Spleen (tissue), 11 donors: ENCODE data around the gene SSR1. TPM values are rescaled to one million over a fixed set of nuclear protein-coding genes. Genes with fewer than 3 reads are reported as not detected.
"Not testable (repeated sequence)": the region's sequence is repeated elsewhere in the genome, so short reads cannot be mapped to it uniquely, and the experiment has no call there.

ENCODE experiments used
- DNase-seq: peaks from one replicate; pipeline ENCODE4 v3.0.0-alpha.2; 2020
- H3K27ac ChIP-seq, 8 donors: fragments of 200-600 bp; sonication (generic) in 7 of 8; 1 replicate in 4 of 8; 2 replicates in 4 of 8; pipeline versions ENCODE4 v1.5.0 to v1.8.0; 2016 to 2021; ENCODE audit warnings: inconsistent platforms in 4 of 8, mild to moderate bottlenecking in 4 of 8, moderate library complexity in 1 of 8
- H3K27me3 ChIP-seq, 7 donors: fragments of 200-600 bp; sonication (generic) in 6 of 7; replicated peaks in 1 of 7; 1 replicate in 4 of 7; 2 replicates in 3 of 7; pipeline versions ENCODE4 v1.5.0 to v1.8.0; 2016 to 2021; ENCODE audit warnings: inconsistent platforms in 3 of 7, mild to moderate bottlenecking in 1 of 7
- H3K36me3 ChIP-seq, 6 donors: fragments of 200-600 bp; sonication (generic) in 5 of 6; 1 replicate in 4 of 6; 2 replicates in 2 of 6; pipeline versions ENCODE4 v1.5.0 to v1.8.0; 2016 to 2021; ENCODE audit warnings: inconsistent platforms in 2 of 6
- H3K4me1 ChIP-seq, 6 donors: fragments of 200-600 bp; sonication (generic) in 5 of 6; 1 replicate in 3 of 6; 2 replicates in 3 of 6; pipeline versions ENCODE4 v1.5.0 to v1.8.0; 2016 to 2021; ENCODE audit warnings: inconsistent platforms in 3 of 6
- H3K4me3 ChIP-seq, 8 donors: fragments of 200-600 bp; sonication (generic) in 7 of 8; 1 replicate in 4 of 8; 2 replicates in 4 of 8; pipeline versions ENCODE4 v1.5.0 to v1.8.0; 2016 to 2021; ENCODE audit warnings: inconsistent platforms in 4 of 8, mild to moderate bottlenecking in 4 of 8, moderate library complexity in 2 of 8
- H3K9me3 ChIP-seq, 8 donors: fragments of 200-600 bp; sonication (generic) in 7 of 8; 1 replicate in 4 of 8; 2 replicates in 4 of 8; pipeline versions ENCODE4 v1.5.0 to v1.8.0; 2016 to 2021; ENCODE audit warnings: inconsistent platforms in 4 of 8
- CTCF ChIP-seq, 11 experiments: fragments of 200-600 bp in 7 of 11; fragments of 450-650 bp in 4 of 11; sonication (generic) in 4 of 11; IDR thresholded peaks in 8 of 11; conservative IDR thresholded peaks in 3 of 11; 1 replicate in 7 of 11; 2 replicates in 4 of 11; pipeline versions ENCODE4 v1.4.0 to v1.8.0; 2016 to 2021; ENCODE audit warnings: antibody characterized with exemption in 11 of 11, inconsistent platforms in 4 of 11, mild to moderate bottlenecking in 1 of 11
- POLR2A ChIP-seq, 3 donors: fragments of 450-650 bp; IDR thresholded peaks; one replicate each; pipeline ENCODE4 v1.5.1; 2017; ENCODE audit warnings: antibody characterized with exemption in 3 of 3, mild to moderate bottlenecking in 1 of 3
- POLR2AphosphoS5 ChIP-seq, 3 donors: sonication (generic); formaldehyde crosslinking; IDR thresholded peaks; one replicate each; pipeline ENCODE4 v1.5.1; 2017; ENCODE audit warnings: antibody characterized with exemption in 3 of 3
- WGBS, 5 donors: extraction: QIAGEN DNeasy Blood & Tissue Kit in 3 of 5; methylation state at CpG; one replicate each; pipeline versions ENCODE4 v1.1.5 to v1.1.7; 2013 to 2018; 5-methylcytosine and 5-hydroxymethylcytosine counted together
- intact Hi-C: fragments of 100-400 bp; cut with DNase I; formaldehyde crosslinking; loops from one replicate; pipeline ENCODE4 v1.15.0; 2023; ENCODE audit warnings: low total_unique reads
- polyA plus RNA-seq, 3 donors: library from polyadenylated mRNA; stranded (reverse); fragments of 200-250 nt; gene quantifications; one replicate each; pipeline ENCODE4 v1.2.1, GENCODE V29; 2013
- total RNA-seq, 7 donors: library from RNA; depleted of rRNA in 3 of 7; stranded (reverse); fragments of >200 nt in 3 of 7; fragmentation: NEBNext Ultra II Directional in 4 of 7; extraction: Animal tissue kit (Norgen Biotek cat#: 25700) in 4 of 7; gene quantifications; one replicate each; pipeline versions ENCODE4 v1.1.0 to v1.2.1, GENCODE V29; 2016 to 2021
- donor health status: healthy with polysubstance abuse.
- donor health status: DM: no; HTN: no; CAD: no; lungs with moderate emphysema.
- donor health status: DM: no; HTN: no; CAD: no.
- donor health status: Bipolar disorder and iron deficiency.
- donor health status: healthy.
- donor health status: DM: no; HTN: no; CAD: no.
- donor health status: DM: yes; HTN: yes; CAD: no.

The SSR1 gene
- total and polyA plus RNA-seq, 10 donors: 15.8 to 132 (median 72.9) TPM

- H3K4me1 ChIP-seq, H3K4me3 ChIP-seq, H3K9me3 ChIP-seq, intact Hi-C loops, H3K27me3 ChIP-seq, DNase-seq, H3K27ac ChIP-seq, H3K36me3 ChIP-seq: not testable (repeated sequence)
- TF ChIP-seq CTCF (IDR thresholded peaks at IDR 0.05 in 8 of 11, conservative IDR thresholded peaks at IDR 0.05 in 3 of 11): peak in 7 of 11 experiments; percentile 24 to 48 (median 38)
- 78 to 83% (median 79%) methylated on average over 14 of the region's 14 CpGs for WGBS, 5 donors
These were observed 26.2 kb upstream of the SSR1 start for GRCh38 chr6:7339007-7339732.

GRCh38 chr6:7338031-7338430, 25.0 kb upstream of the SSR1 start:
- Histone ChIP-seq H3K27ac (no peak overlapping the region), H3K36me3 (no peaks in the 10 kb centered on the region), H3K9me3 (no peaks in the 10 kb centered on the region), H3K4me3 (no peak overlapping the region), H3K27me3 (no peaks in the 10 kb centered on the region), H3K4me1 (no peaks in the 10 kb centered on the region)
- TF ChIP-seq CTCF (IDR thresholded peaks at IDR 0.05 in 8 of 11, conservative IDR thresholded peaks at IDR 0.05 in 3 of 11): no peak
- no peak for TF ChIP-seq POLR2A (IDR thresholded peaks at IDR 0.05)
- TF ChIP-seq POLR2AphosphoS5 (IDR thresholded peaks at IDR 0.05): no peak
- DNase-seq: no peak
- intact Hi-C loops: no loop called here
- WGBS, 5 donors: 74 to 97% (median 93%) methylated on average over 2 of the region's 2 CpGs

GRCh38 chr6:7335519-7335918, 22.5 kb upstream of the SSR1 start:
- H3K27ac ChIP-seq: no peak overlapping the region
- no peak for TF ChIP-seq CTCF (IDR thresholded peaks at IDR 0.05 in 8 of 11, conservative IDR thresholded peaks at IDR 0.05 in 3 of 11)
- no peaks in the 10 kb centered on the region for H3K9me3 ChIP-seq
- no peaks in the 10 kb centered on the region for H3K4me1 ChIP-seq
- WGBS, 5 donors: 84 to 95% (median 89%) methylated on average over 3 of the region's 3 CpGs
- H3K27me3 ChIP-seq: no peaks in the 10 kb centered on the region
- H3K36me3 ChIP-seq: no peaks in the 10 kb centered on the region
- intact Hi-C loops: no loop called here
- H3K4me3 ChIP-seq: no peak overlapping the region
- DNase-seq: no peak

GRCh38 chr6:7334685-7335084, 21.7 kb upstream of the SSR1 start:
- 82 to 92% (median 89%) methylated on average over 3 of the region's 3 CpGs for WGBS, 5 donors
- H3K4me1 ChIP-seq: no peaks in the 10 kb centered on the region
- no peak for TF ChIP-seq POLR2A (IDR thresholded peaks at IDR 0.05)
- TF ChIP-seq CTCF (IDR thresholded peaks at IDR 0.05 in 8 of 11, conservative IDR thresholded peaks at IDR 0.05 in 3 of 11): no peak
- no peak for TF ChIP-seq POLR2AphosphoS5 (IDR thresholded peaks at IDR 0.05)

More at GRCh38 chr6:7334685-7335084, 21.7 kb upstream of the SSR1 start:
- no peaks in the 10 kb centered on the region for H3K27me3 ChIP-seq
- no peak for DNase-seq
- intact Hi-C loops: no loop called here
- H3K27ac ChIP-seq: no peak overlapping the region
- no peaks in the 10 kb centered on the region for H3K36me3 ChIP-seq
- no peak overlapping the region for H3K4me3 ChIP-seq
- no peaks in the 10 kb centered on the region for H3K9me3 ChIP-seq
